Activated B cell treated with CpG ODN at 0.5 μM for 24 hours (primary cell): ENCODE measurements around the gene TEX52. TPM values are rescaled to one million over a fixed set of nuclear protein-coding genes. Genes with fewer than 3 reads are reported as not detected.

Experiments used
- ATAC-seq: fragments of 200-7000 bp; cut with Tn5 transposase; one replicate; pipeline ENCODE4 v1.10.0; 2021; ENCODE audit warnings: low read depth, mild to moderate bottlenecking, moderate library complexity
- CTCF ChIA-PET: fragments of 350-600 bp; sonication (Branson Sonifier 250); formaldehyde crosslinking; loops from one replicate; lab custom pipeline; 2021; ENCODE audit warnings: antibody characterized with exemption; lab: Charles Lee
- POLR2A ChIA-PET: fragments of 350-600 bp; sonication (Branson Sonifier 250); formaldehyde crosslinking; loops from one replicate; lab custom pipeline; 2021; ENCODE audit warnings: antibody characterized with exemption; lab: Charles Lee
- DNase-seq: peaks from one replicate; pipeline ENCODE4 v3.0.0; 2022
- H3K27ac Mint-ChIP-seq: one replicate; pipeline ENCODE4 v1.8.0; 2020; ENCODE audit warnings: mixed read lengths
- H3K27me3 Mint-ChIP-seq: one replicate; pipeline ENCODE4 v1.8.0; 2021; ENCODE audit warnings: mixed read lengths
- H3K36me3 Mint-ChIP-seq: one replicate; pipeline ENCODE4 v1.8.0; 2021; ENCODE audit warnings: low read depth, mixed read lengths
- H3K4me1 Mint-ChIP-seq: one replicate; pipeline ENCODE4 v1.8.0; 2021; ENCODE audit warnings: mixed read lengths
- H3K4me3 Mint-ChIP-seq: one replicate; pipeline ENCODE4 v1.8.0; 2020; ENCODE audit warnings: mild to moderate bottlenecking, mixed read lengths
- H3K9me3 Mint-ChIP-seq: one replicate; pipeline ENCODE4 v1.8.0; 2020; ENCODE audit warnings: mixed read lengths
- CTCF ChIP-seq: fragments of 200-600 bp; IDR thresholded peaks from one replicate; pipeline ENCODE4 v1.8.0; 2022; ENCODE audit warnings: antibody characterized with exemption, mild to moderate bottlenecking
- intact Hi-C: fragments of 100-400 bp; cut with micrococcal nuclease; formaldehyde crosslinking; loops from one replicate; pipeline ENCODE4 v1.15.1; 2024
- total RNA-seq: library from RNA; stranded (reverse); gene quantifications from 2 replicates; pipeline ENCODE4 v1.2.3, GENCODE V29; 2022

TEX52 gene
- total RNA-seq, 1 donor from 2014 or later = not detected

- H3K9me3 Mint-ChIP-seq = no peaks in the 10 kb centered on the region
Observed at GRCh38 chr12:2832550-2833127, 24.2 kb downstream of the TEX52 start.

GRCh38 chr12:2829275-2829674 lies 27.6 kb downstream of the TEX52 start:
- no peak for DNase-seq
- POLR2A ChIA-PET = no interaction called here
- CTCF ChIA-PET = no interaction called here
- no peak overlapping the region for H3K4me3 Mint-ChIP-seq
- TF ChIP-seq CTCF = no peak
- ATAC-seq = no peak
- H3K4me1 Mint-ChIP-seq = no peaks in the 10 kb centered on the region
- no peak overlapping the region for H3K27ac Mint-ChIP-seq
- no peaks in the 10 kb centered on the region for H3K27me3 Mint-ChIP-seq
- H3K36me3 Mint-ChIP-seq = peaks cover 71% of the 10 kb centered on the region
- no peaks in the 10 kb centered on the region for H3K9me3 Mint-ChIP-seq
- intact Hi-C loops = no loop called here

More at GRCh38 chr12:2832550-2833127, 24.2 kb downstream of the TEX52 start:
- ATAC-seq (no peak), DNase-seq (no peak)
- H3K4me1 Mint-ChIP-seq = peaks cover 4% of the 10 kb centered on the region
- no peaks in the 10 kb centered on the region for H3K27me3 Mint-ChIP-seq
- intact Hi-C loops = no loop called here
- no peak overlapping the region for H3K4me3 Mint-ChIP-seq
- ChIA-PET CTCF (no interaction called here), POLR2A (no interaction called here)
- TF ChIP-seq CTCF = no peak
- no peak overlapping the region for H3K27ac Mint-ChIP-seq
- peaks cover 44% of the 10 kb centered on the region for H3K36me3 Mint-ChIP-seq

GRCh38 chr12:2826721-2827515 lies 29.9 kb downstream of the TEX52 start:
- ChIA-PET CTCF (no interaction called here), POLR2A (no interaction called here)
- H3K27me3 Mint-ChIP-seq = no peaks in the 10 kb centered on the region
- H3K36me3 Mint-ChIP-seq = peaks cover 88% of the 10 kb centered on the region
- no peaks in the 10 kb centered on the region for H3K9me3 Mint-ChIP-seq
- no peaks in the 10 kb centered on the region for H3K4me1 Mint-ChIP-seq
- no peak for TF ChIP-seq CTCF
- no peak for DNase-seq
- no peak overlapping the region for H3K4me3 Mint-ChIP-seq
- no peak for ATAC-seq
- intact Hi-C loops = no loop called here
- no peak overlapping the region for H3K27ac Mint-ChIP-seq

- TF ChIP-seq CTCF = no peak
- intact Hi-C loops = no loop called here
- no peaks in the 10 kb centered on the region for H3K9me3 Mint-ChIP-seq
- H3K36me3 Mint-ChIP-seq = peaks cover 88% of the 10 kb centered on the region
- POLR2A ChIA-PET = no interaction called here
- no peak overlapping the region for H3K27ac Mint-ChIP-seq
- no peaks in the 10 kb centered on the region for H3K27me3 Mint-ChIP-seq
- ATAC-seq (no peak), DNase-seq (no peak)
- no peaks in the 10 kb centered on the region for H3K4me1 Mint-ChIP-seq
- CTCF ChIA-PET = no interaction called here
- H3K4me3 Mint-ChIP-seq = no peak overlapping the region
Observed at GRCh38 chr12:2826036-2826435, 30.8 kb downstream of the TEX52 start.

- POLR2A ChIA-PET = no interaction called here
- Mint-ChIP-seq H3K4me3 (no peak overlapping the region), H3K27ac (no peak overlapping the region), H3K9me3 (no peaks in the 10 kb centered on the region), H3K27me3 (no peaks in the 10 kb centered on the region), H3K36me3 (peaks cover 88% of the 10 kb centered on the region), H3K4me1 (no peaks in the 10 kb centered on the region)
- ATAC-seq (no peak), DNase-seq (no peak)
- CTCF ChIA-PET = interaction anchor here (0.9 kb wide), 1 partner anchor 41 kb away, joined by 3 read pairs; no protein-coding TSS in a partner anchor
- intact Hi-C loops = no loop called here
- no peak for TF ChIP-seq CTCF
Observed at GRCh38 chr12:2825132-2825531, 31.7 kb downstream of the TEX52 start.
